HPDE6-E6E7 (cell line): ENCODE results near the gene C17orf107.

ENCODE experiments used
- DNase-seq: peaks from one replicate; pipeline ENCODE4 v3.0.0; 2011; ENCODE audit warnings: missing footprints; ENCODE audit errors: extremely low spot score

C17orf107 gene

GRCh38 chr17:4934173-4934979 is 35.0 kb downstream of the C17orf107 start:
- no peak for DNase-seq

- DNase-seq, result no peak
Measured at GRCh38 chr17:4935650-4936049, 36.3 kb downstream of the C17orf107 start.

DNA sequence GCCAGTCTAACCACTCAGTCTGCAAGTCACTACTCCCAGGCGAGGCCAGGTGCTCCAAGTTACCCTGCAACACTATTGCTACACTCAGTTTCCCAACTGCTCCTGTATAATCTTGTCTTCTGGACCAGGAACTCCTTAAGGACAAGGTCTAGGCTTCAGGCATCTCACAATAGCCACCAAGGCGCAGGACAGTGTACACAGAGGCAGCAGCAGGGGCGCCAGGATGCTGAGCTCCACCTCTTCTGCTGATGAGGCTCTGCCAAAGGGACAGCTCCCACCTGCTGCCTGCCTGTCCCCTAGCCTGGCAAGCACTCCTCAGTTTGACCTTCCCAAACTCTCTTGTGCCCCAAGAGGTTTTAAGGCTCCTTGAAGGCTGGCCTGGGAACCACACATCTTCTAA is 37.1 kb downstream of the C17orf107 start:
- DNase-seq, result no peak

DNA sequence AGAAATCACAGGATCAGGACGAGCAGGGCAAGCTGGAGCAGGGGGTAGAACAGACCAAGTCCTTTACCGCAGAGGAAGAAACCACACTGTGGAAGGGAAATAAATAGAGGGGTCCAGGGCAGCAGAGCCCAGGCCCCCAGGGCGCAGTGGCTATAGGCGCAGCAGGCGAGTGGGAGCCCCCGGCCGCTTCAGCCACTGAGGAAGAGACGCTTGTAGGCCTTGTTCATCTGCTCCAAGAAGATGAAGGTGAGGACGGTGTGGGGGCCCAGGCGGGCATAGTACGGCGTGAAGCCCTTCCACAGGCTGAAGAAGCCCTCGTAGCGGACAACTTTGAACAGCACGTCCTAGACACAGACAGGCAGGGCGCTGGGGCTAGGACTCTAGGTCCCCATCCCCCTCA is 38.2 kb downstream of the C17orf107 start:
- DNase-seq, result no peak

DNA sequence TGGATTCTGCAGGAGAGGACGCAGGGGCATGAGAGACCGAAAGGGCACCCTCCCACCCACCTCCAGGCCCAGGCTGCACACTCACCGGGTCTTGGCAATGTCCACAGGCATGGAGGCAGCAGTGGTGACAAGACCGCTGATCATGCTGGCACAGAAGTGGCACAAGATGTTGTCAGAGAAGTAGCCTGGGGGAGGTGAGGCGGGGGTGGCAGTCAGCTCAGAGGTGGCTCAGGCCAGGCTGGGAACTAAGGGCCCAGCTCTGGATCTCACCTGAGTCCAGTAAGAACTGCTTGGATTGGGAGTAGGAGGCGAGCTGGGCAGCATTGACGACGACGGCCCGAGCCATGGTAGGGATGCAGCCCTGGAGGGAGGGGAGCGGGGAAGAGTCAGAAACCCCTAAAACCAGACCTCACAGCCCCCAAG is 38.7 kb downstream of the C17orf107 start:
- no peak for DNase-seq

DNA sequence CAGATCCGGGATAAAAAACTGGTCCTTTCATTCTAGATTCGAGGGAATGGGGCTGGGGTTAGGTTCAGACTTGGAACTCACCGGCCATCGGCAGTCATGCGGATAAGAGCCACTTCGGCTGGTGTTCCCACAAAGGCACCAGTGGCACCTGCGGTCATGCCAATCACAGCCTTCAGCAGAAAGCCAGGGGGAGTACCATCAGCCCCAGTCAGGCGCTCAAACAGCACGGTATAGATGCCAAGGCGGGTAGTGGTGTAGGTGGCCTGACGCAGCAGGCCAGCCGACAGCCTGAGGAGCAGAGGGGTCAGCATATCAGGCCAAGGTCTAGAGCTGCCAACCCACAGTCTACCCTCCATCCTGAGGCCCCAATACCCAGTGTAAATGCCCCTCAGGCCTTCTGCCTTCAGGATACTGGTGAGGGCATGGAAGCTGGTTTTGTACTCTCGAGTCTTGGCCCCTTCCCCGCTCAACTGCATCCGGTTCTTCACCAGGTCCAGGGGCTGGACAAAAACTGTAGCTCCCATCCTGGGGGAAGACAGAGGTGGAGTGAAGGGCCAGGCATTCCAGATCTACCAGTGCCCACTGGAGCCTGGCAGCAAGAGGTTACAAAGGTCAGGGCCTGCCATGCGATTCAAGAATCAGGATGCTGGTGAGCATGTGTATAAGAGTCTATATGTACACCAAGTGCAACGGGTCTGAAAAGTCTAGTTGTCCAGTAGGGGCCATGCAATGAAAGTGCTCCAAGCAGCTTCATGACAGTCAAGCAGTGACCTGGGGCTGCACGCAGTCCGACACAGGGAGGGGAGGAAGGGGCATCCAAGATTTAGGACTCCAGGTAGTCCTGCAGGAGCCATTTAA is 39.6 kb downstream of the C17orf107 start:
- DNase-seq, result no peak

DNA sequence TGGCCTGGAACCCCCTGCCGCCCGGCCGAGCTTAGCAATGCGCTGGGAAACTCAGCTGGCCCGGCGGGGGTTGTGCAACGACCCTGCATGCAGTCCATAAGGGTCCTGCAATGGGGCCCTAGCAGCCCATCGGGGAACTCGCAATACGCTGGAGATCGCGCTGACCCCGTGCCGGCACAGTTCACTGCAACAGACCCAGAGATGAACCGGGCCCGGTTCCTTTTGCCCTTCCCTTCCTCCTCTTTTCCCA is 40.1 kb downstream of the C17orf107 start:
- no peak for DNase-seq

DNA sequence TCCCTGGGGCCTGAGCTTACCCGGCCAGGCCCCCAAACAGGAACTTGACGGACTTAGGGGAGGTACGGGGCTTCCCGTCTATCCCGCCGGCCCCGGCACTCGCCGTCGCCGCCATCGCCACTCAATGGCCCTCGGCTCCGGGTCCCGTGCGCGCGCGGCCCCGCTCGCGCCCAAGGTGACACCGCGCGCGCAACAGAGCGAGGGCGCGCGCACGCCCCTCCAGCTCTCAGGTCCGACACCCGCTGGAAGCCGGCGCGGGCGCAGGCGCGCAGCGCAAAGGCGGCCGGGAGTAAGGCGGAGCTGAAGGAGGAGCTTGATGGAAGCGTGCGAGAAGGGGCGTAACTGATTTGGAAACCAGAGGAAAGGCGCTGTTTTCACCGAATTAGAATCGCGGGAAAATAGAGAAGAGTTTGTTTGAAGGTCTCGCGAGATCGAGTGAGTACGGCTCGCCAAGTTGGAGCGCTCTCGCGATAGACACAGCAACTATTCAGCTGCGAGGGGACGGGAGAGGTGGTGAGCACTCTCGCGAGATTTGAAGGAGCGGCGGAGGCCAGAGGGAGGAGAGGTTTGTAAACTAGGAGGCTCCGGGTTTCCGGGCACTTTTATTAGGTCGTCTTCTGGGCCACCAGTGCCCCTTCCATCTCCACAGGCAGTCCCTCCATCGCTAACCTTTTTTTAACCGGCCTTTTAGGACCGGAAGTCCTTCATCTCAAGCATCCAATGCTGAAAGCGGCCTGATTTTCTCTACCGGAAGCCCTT is 40.6 kb downstream of the C17orf107 start, which contains the start of the genes RNF167 and SLC25A11:
Gene RNF167 (plus strand): TSS at position 473 of the 759 bp plus-strand sequence. CDS start 642 bp downstream, outside the sequence.
Gene SLC25A11 (minus strand): TSS at position 251 of the 759 bp plus-strand sequence. CDS start 136 bp downstream, at position 115.
- peak; percentile 96 for DNase-seq

DNA sequence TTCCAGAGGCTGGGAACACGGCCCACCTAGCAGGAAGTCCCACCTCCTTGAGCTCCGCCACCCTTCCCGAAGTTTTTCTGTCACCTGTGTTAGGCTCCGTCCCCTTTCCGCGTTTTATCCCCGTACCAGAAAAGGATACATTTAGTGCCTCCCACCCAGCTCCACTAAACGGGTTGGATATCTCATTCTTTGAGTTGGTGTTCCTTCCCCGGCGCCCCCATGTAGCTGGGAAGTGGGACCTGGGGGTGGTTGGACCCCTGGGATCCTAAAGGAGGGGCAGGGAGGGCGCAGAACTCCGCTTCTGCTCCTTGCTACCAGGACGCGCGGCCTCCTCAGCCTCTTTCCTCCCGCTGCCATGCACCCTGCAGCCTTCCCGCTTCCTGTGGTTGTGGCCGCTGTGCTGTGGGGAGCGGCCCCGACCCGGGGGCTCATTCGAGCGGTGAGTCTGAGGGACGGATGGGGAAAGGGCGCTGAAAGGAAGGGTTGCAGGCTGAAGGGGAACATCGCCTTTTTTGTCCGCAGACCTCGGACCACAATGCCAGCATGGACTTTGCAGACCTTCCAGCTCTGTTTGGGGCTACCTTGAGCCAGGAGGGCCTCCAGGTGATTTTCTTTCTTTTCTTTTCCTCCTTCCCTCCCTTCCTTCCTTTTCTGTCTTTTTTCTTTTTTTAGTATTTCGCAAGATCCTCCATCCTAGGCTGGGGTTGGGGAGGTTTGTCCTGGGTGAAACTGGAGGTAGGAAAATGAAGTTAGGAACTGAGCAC is 41.4 kb downstream of the C17orf107 start:
- peak; percentile 64 for DNase-seq

DNA sequence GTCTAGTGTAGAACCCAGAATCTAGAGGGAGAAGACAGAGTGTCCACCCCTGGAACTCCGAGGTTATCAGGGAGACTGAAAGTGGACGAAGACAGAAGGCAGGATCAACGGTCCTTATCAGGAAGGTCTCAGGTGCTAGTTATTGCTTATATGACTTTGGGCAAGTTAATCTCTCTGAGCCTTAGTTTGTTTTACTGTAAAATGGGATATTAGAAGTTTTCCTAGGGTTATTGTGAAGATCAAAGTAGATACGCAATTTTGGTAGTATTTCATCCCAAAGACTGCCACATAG is 41.9 kb downstream of the C17orf107 start:
- DNase-seq, result no peak

- DNase-seq, result no peak
Measured at GRCh38 chr17:4942760-4943508, 43.6 kb downstream of the C17orf107 start.

GRCh38 chr17:4944163-4944553 is 44.8 kb downstream of the C17orf107 start:
- no peak for DNase-seq

GRCh38 chr17:4944554-4945175 is 45.3 kb downstream of the C17orf107 start:
- no peak for DNase-seq

DNA sequence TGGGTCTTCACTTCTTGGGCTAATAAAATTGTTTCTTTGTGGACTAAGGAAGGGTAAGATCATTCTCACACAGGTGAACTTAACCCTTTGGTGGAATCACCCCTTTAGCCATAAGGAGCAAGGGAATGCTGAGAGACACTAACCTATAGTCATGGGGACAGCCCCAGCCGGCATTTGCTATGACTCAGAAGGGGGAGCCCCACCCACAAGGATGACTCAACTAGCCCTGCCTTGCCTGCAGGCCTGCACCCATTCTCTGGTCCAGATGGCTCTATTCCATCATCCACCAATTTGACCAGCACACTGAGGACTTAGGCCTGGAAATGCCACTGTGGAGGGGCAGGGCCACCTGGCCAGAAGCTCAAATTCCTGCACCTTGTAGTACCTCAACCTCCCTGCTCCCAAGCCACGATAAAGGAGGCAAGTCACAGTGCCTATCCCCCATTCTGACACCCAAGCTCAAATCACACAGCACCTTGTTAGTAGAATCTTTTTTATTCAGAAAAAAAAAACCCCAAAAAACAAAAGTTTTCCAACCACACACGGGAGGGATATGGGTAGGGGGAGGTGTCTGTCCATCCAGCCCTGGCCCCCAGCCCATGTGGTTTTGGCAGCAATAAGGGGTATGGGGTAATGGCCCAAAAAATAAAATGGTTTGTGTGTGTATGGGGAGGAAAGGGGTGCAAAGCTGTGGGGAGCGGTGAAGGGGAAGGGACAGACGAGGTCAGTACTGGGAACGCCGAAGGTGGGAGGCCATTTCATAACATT is 46.0 kb downstream of the C17orf107 start:
- peak; percentile 90 for DNase-seq

DNA sequence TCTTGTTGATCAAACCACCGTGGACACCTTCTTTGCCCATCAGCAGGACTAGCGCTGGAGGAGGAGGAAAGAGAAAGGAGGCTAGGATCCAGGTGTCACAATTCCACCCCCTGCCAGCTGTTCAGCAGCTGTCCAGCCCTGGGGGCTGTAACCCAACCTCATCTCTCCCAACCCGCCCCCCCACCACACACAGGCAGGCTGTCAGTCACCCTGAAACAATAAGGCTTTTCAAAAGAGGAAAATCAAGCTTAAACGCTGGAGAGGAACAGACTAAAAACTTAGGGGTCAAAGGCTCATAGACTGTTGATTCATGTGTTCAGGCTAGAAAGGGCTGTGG is 46.6 kb downstream of the C17orf107 start:
- no peak for DNase-seq

GRCh38 chr17:4946312-4946976 is 47.1 kb downstream of the C17orf107 start:
- no peak for DNase-seq

DNA sequence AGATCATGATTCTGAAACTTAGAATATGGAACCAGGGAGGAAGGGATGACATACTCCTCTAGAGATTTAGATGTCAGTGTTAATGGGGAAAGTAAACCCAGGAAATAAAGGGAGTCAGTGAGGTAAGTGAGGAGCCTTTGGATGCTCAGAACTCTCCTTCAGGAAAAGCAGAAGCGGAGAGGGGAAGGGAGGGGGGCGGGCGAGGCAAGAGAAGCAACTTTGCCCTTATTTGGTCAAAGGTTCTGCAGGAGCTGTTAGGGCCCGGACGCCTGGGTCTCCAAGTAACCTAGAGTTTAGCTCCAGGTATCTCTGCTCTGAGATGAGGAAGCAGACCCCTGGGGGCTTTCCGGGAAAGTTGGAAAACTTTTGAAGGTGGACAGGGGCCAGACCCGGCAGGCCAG is 47.7 kb downstream of the C17orf107 start:
- no peak for DNase-seq

GRCh38 chr17:4947411-4948165 is 48.3 kb downstream of the C17orf107 start:
- DNase-seq, result no peak
